Body of pancreas (tissue), 4 donors: ENCODE measurements around the gene DNER. TPM values are rescaled to one million over a fixed set of nuclear protein-coding genes. Genes with fewer than 3 reads are reported as not detected.
"Not testable (repeated sequence)": the region's sequence is repeated elsewhere in the genome, so short reads cannot be mapped to it uniquely, and the experiment has no call there.

ENCODE experiments used
- ATAC-seq: fragments of 150-250 bp; one replicate; pipeline ENCODE4 v1.9.1; 2016
- DNase-seq, 4 donors: peaks; one replicate each; pipeline ENCODE4 v3.0.0-alpha.2; 2019
- H3K27ac ChIP-seq, 4 donors: fragments of 200-600 bp; sonication (generic); 1 replicate in 3 of 4; 2 replicates in 1 of 4; pipeline versions ENCODE4 v1.5.1 to v1.6.1; 2016 to 2019; ENCODE audit warnings: mild to moderate bottlenecking in 1 of 4, mixed read lengths in 1 of 4, moderate library complexity in 1 of 4
- H3K27me3 ChIP-seq, 2 donors: fragments of 200-600 bp; sonication (generic); one replicate each; pipeline ENCODE4 v1.6.0; 2016; ENCODE audit warnings: mild to moderate bottlenecking in 1 of 2
- H3K36me3 ChIP-seq, 2 donors: fragments of 200-600 bp; sonication (generic); replicated peaks in 1 of 2; 2 replicates each; pipeline ENCODE4 v1.5.1; 2016; ENCODE audit warnings: low read depth in 2 of 2; ENCODE audit not compliant: insufficient read depth in 1 of 2
- H3K4me1 ChIP-seq: fragments of 200-600 bp; sonication (generic); one replicate; pipeline ENCODE4 v1.6.0; 2016
- H3K4me3 ChIP-seq, 2 donors: fragments of 200-600 bp; sonication (generic); 1 replicate in 1 of 2; 2 replicates in 1 of 2; pipeline ENCODE4 v1.5.1; 2016 to 2019
- H3K9me3 ChIP-seq, 3 donors: fragments of 200-600 bp; sonication (generic); 1 replicate in 2 of 3; 2 replicates in 1 of 3; pipeline ENCODE4 v1.5.1; 2016
- POLR2A ChIP-seq, 3 donors: fragments of 450-650 bp; IDR thresholded peaks; one replicate each; pipeline ENCODE4 v1.6.1; 2016; ENCODE audit warnings: antibody characterized with exemption in 3 of 3, mild to moderate bottlenecking in 2 of 3
- WGBS, 2 donors: methylation state at CpG; one replicate each; pipeline ENCODE4 v1.1.5; 2017; 5-methylcytosine and 5-hydroxymethylcytosine counted together
- intact Hi-C: fragments of 100-400 bp; cut with DNase I; formaldehyde crosslinking; loops from one replicate; pipeline ENCODE4 v1.15.1; 2023
- total RNA-seq, 2 donors: library from RNA; depleted of rRNA; stranded (reverse); fragments of >200 nt; gene quantifications; one replicate each; pipeline ENCODE4 v1.1.0, GENCODE V29; 2016
- TF ChIP-seq, protein P1 (sequence below), 7 experiments: fragments of 450-650 bp in 4 of 7; fragments of 200-600 bp in 3 of 7; sonication (generic) in 3 of 7; IDR thresholded peaks; one replicate each; pipeline ENCODE4 v1.5.1; 2016 to 2019; ENCODE audit warnings: antibody characterized with exemption in 7 of 7

Gene DNER
- total RNA-seq, 2 donors from 2014 or later: 0.78 to 1.3 TPM

DNA sequence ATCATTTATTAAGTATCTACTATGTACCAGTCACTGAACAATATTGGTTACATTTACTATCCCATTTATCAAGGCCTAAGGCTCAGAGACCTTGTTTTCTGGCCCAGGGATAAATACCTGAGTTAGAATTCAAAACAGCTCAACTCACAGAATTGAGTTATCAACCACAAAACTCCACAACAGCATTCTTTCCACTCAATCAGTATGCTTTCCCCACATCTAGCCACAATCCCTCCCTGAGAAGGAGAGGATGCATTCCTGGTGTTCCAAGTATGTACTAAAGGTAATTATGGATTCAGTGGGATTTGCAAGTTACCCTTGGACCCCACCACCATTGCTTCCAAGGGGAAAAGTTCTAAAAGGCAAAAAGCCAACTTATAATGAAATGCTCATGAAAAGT lies 339.1 kb downstream of the DNER start:
- H3K27me3 ChIP-seq: no peaks in the 10 kb centered on the region
- no peaks in the 10 kb centered on the region for H3K9me3 ChIP-seq
- H3K4me1 ChIP-seq: no peaks in the 10 kb centered on the region
- intact Hi-C loops: no loop called here
- no peak for TF ChIP-seq POLR2A (IDR thresholded peaks at IDR 0.05)
- TF ChIP-seq, protein P1, sequence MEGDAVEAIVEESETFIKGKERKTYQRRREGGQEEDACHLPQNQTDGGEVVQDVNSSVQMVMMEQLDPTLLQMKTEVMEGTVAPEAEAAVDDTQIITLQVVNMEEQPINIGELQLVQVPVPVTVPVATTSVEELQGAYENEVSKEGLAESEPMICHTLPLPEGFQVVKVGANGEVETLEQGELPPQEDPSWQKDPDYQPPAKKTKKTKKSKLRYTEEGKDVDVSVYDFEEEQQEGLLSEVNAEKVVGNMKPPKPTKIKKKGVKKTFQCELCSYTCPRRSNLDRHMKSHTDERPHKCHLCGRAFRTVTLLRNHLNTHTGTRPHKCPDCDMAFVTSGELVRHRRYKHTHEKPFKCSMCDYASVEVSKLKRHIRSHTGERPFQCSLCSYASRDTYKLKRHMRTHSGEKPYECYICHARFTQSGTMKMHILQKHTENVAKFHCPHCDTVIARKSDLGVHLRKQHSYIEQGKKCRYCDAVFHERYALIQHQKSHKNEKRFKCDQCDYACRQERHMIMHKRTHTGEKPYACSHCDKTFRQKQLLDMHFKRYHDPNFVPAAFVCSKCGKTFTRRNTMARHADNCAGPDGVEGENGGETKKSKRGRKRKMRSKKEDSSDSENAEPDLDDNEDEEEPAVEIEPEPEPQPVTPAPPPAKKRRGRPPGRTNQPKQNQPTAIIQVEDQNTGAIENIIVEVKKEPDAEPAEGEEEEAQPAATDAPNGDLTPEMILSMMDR (IDR thresholded peaks at IDR 0.05): no peak
- H3K27ac ChIP-seq: no peak overlapping the region
- no peak for ATAC-seq
- H3K4me3 ChIP-seq: no peak overlapping the region
- no peaks in the 10 kb centered on the region for H3K36me3 ChIP-seq
- no peak for DNase-seq

DNA sequence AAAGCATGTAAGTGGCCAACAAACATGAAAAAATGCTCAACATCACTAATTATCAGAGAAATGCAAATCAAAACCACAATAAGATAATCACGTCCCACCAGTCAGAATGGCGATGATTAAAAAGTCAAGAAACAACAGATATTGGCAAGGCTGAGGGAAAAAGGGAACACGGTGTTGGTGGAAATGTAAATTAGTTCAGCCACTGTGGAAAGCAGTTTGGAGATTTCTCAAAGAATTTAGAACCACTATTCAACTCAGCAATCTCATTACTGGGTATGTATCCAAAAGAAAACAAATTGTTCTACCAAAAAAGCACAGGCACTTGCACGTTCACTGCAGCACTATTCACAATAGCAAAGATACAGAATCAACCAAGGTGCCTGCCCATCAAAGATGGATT lies 341.0 kb downstream of the DNER start:
- 67 to 68% methylated on average over 4 of the region's 4 CpGs for WGBS, 2 donors
- H3K4me3 ChIP-seq, DNase-seq, H3K4me1 ChIP-seq, H3K36me3 ChIP-seq, H3K9me3 ChIP-seq, H3K27ac ChIP-seq, H3K27me3 ChIP-seq, intact Hi-C loops, ATAC-seq: not testable (repeated sequence)

DNA sequence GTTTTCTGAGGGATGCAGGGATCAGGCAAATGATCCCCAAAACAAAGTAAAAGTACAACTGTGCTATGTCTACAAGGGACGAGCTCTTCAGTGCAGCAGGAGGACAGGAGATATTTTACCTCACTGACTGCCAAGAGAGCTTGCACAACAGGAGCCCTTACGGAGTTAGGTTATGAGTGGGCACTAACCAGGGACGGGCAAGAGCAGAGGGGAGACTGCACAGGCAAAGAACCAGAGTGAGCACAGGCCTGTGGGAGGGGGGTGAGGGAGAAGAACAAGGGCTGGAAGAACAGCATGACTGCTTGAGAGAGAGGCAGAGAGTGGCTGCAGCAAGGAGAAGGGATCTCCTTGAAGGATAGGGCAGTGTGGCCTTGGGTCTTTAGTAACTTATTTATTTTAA lies 342.1 kb downstream of the DNER start:
- TF ChIP-seq, protein P1 (IDR thresholded peaks at IDR 0.05): no peak
- no peak for TF ChIP-seq POLR2A (IDR thresholded peaks at IDR 0.05)
- Histone ChIP-seq H3K4me3 (no peak overlapping the region), H3K9me3 (no peaks in the 10 kb centered on the region), H3K27ac (no peak overlapping the region), H3K36me3 (no peaks in the 10 kb centered on the region), H3K4me1 (no peaks in the 10 kb centered on the region), H3K27me3 (no peaks in the 10 kb centered on the region)
- ATAC-seq (no peak), DNase-seq (no peak)
- intact Hi-C loops: no loop called here
- WGBS, 2 donors: 41 to 59% methylated on average over 3 of the region's 3 CpGs

DNA sequence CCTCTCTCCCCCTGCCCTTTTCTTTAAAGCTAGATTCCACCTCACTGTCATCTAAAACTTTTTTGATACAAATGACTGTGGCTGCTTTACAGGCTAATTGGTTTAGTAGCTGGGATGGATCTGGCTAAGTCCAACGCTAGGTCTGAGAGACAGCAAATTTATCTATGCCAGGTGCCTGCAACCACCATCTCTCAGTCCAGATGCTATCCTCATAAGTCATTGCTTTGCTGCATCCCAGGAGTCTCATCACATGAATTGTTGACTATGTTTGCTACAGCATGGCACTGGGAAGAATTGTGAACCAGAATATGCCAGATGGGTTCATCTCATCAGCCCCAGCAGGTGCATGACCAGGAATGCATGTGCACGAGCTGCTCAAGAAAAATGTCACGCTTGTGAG lies 343.3 kb downstream of the DNER start:
- no peak for DNase-seq
- Histone ChIP-seq H3K27ac (no peak overlapping the region), H3K4me1 (no peaks in the 10 kb centered on the region), H3K9me3 (no peaks in the 10 kb centered on the region), H3K27me3 (no peaks in the 10 kb centered on the region), H3K4me3 (no peak overlapping the region), H3K36me3 (no peaks in the 10 kb centered on the region)
- 54 to 66% methylated on average over 3 of the region's 3 CpGs for WGBS, 2 donors
- no peak for ATAC-seq
- intact Hi-C loops: no loop called here
- TF ChIP-seq POLR2A (IDR thresholded peaks at IDR 0.05): no peak
- TF ChIP-seq, protein P1 (IDR thresholded peaks at IDR 0.05): no peak

DNA sequence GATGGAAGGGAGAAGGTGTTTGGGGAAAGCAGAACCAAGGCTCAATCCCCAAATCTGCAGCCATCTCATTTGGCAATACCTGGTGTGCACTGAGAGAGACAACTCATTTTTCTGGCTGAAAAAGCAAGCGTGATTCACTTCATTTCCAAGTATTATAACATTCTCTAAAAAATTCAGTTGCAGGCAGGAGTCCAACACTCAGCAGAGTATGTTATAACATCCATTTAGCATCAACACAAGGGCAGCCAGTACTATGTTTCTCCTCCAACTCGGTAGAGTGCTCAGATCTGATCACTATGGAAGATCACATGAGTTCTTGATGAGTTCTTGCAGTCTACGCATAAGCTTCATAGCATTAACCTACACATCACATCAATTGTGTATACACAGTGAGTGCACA lies 343.8 kb downstream of the DNER start:
- DNase-seq (no peak), ATAC-seq (no peak)
- Histone ChIP-seq H3K4me1 (no peaks in the 10 kb centered on the region), H3K27me3 (no peaks in the 10 kb centered on the region), H3K9me3 (no peaks in the 10 kb centered on the region), H3K4me3 (no peak overlapping the region), H3K36me3 (no peaks in the 10 kb centered on the region), H3K27ac (no peak overlapping the region)
- TF ChIP-seq, protein P1 (IDR thresholded peaks at IDR 0.05): no peak
- no peak for TF ChIP-seq POLR2A (IDR thresholded peaks at IDR 0.05)
- 52 to 79% methylated on average over 3 of the region's 3 CpGs for WGBS, 2 donors
- intact Hi-C loops: no loop called here
